Loucy (cell line): ENCODE data around the gene SECTM1.

Experiments used
- H2AFZ ChIP-seq: fragments of 200-600 bp; sonication (generic); 2 replicates; pipeline ENCODE4 v1.6.0; 2016; ENCODE audit warnings: antibody characterized with exemption, mild to moderate bottlenecking, low read length, moderate library complexity
- H3F3A ChIP-seq: fragments of 200-600 bp; 2 replicates; pipeline ENCODE4 v1.6.0; 2016; ENCODE audit warnings: antibody characterized with exemption, low read depth, mild to moderate bottlenecking
- H3K27me3 ChIP-seq: fragments of 200-600 bp; sonication (generic); 2 replicates; pipeline ENCODE4 v1.6.1; 2014; ENCODE audit warnings: low read length, mild to moderate bottlenecking; ENCODE audit not compliant: insufficient read depth, poor library complexity, severe bottlenecking
- H3K36me3 ChIP-seq: fragments of 200-600 bp; sonication (generic); 2 replicates; pipeline ENCODE4 v1.6.1; 2016; ENCODE audit warnings: low read length; ENCODE audit not compliant: insufficient read depth
- H3K4me1 ChIP-seq: fragments of 200-600 bp; sonication (generic); 2 replicates; pipeline ENCODE4 v1.5.1; 2014; ENCODE audit warnings: low read length, mild to moderate bottlenecking; ENCODE audit not compliant: insufficient read depth, poor library complexity, severe bottlenecking
- H3K4me2 ChIP-seq: fragments of 200-600 bp; sonication (generic); 2 replicates; pipeline ENCODE4 v1.6.0; 2014; ENCODE audit warnings: antibody characterized with exemption, low read length, low read depth, mild to moderate bottlenecking; ENCODE audit not compliant: poor library complexity, severe bottlenecking
- H3K4me3 ChIP-seq: fragments of 200-600 bp; sonication (generic); 2 replicates; pipeline ENCODE4 v1.5.1; 2014; ENCODE audit warnings: low read length, mild to moderate bottlenecking, mixed read lengths; ENCODE audit not compliant: poor library complexity, severe bottlenecking
- H3K79me2 ChIP-seq: fragments of 200-600 bp; sonication (generic); 2 replicates; pipeline ENCODE4 v1.6.1; 2014; ENCODE audit warnings: low read length; ENCODE audit not compliant: insufficient read depth
- H3K9ac ChIP-seq: fragments of 200-600 bp; sonication (generic); 2 replicates; pipeline ENCODE4 v1.6.0; 2014; ENCODE audit warnings: mild to moderate bottlenecking, low read depth, low read length, moderate library complexity; ENCODE audit not compliant: poor library complexity, severe bottlenecking
- H3K9me2 ChIP-seq: fragments of 200-600 bp; sonication (generic); replicated peaks from 2 replicates; pipeline ENCODE4 v1.6.1; 2016; ENCODE audit warnings: low read depth, low read length, mixed read lengths
- H3K9me3 ChIP-seq: fragments of 200-600 bp; sonication (generic); 2 replicates; pipeline ENCODE4 v1.6.1; 2014; ENCODE audit warnings: mild to moderate bottlenecking, antibody characterized with exemption, low read length, low read depth; ENCODE audit not compliant: insufficient read depth
- H4K20me1 ChIP-seq: fragments of 200-600 bp; sonication (generic); 2 replicates; pipeline ENCODE4 v1.6.0; 2014; ENCODE audit warnings: antibody characterized with exemption, low read length, mild to moderate bottlenecking; ENCODE audit not compliant: insufficient read depth, poor library complexity, severe bottlenecking
- CTCF ChIP-seq: fragments of 200-600 bp; sonication (generic); conservative IDR thresholded peaks from 2 replicates; pipeline ENCODE4 v1.5.1; 2014; ENCODE audit warnings: mild to moderate bottlenecking, antibody characterized with exemption, low read length
- EZH2phosphoT487 ChIP-seq: fragments of 200-600 bp; IDR thresholded peaks from 2 replicates; pipeline ENCODE4 v1.6.1; 2018; ENCODE audit warnings: antibody characterized with exemption, mild to moderate bottlenecking, moderate library complexity, borderline replicate concordance

The SECTM1 gene

DNA sequence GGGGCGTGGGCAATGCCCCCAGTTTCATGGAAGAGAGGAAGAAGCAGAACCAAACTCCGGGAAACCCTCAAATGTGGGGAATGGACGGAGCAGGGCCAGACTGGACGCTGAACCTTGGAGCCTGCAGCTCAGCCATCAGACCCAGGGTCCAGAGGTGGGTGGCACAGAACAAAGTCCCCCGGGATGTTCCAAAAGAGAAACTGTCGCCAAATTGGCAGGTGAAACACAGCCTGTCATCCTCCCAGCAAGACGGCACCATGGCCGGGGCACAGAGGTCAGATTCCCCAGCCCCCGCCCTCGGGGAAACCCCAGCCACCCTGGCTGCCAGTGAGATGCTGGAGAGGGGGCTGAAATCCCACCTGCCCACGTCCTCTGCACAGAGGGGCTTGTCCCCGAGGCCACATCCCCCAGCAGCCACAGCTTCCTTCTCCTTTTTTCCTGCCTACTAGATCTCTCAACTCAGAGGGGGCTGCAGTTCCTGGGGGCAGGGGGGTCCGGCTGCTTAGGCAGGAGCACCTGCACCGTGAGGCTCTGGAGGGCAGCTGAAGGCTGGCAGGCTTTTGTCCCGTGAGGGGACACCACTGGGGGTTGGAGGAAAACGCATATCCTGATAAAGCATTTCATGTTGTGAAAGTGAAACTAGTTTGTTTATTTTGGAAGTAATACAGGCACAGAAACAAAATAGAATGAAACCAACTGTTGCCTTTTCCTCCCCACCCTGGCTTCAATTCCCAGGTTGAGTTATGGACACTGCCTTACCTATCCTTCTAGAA, 1.2 kb upstream of the SECTM1 start:
- no peaks in the 10 kb centered on the region for H3K27me3 ChIP-seq
- peak overlapping the region; percentile 93 for H2AFZ ChIP-seq
- no peaks in the 10 kb centered on the region for H3K9me3 ChIP-seq
- H3K4me1 ChIP-seq: peaks cover 31% of the 10 kb centered on the region
- H3F3A ChIP-seq: no peaks in the 10 kb centered on the region; the same call in 1 of the 2 replicates
- H3K9ac ChIP-seq: peak overlapping the region; percentile 66
- no peaks in the 10 kb centered on the region for H3K36me3 ChIP-seq
- TF ChIP-seq EZH2phosphoT487 (no peak), CTCF (no peak)
- peak overlapping the region; percentile 78 for H3K4me2 ChIP-seq
- peak overlapping the region; percentile 71 for H3K4me3 ChIP-seq
- H3K79me2 ChIP-seq: no peaks in the 10 kb centered on the region
- H3K9me2 ChIP-seq: no peaks in the 10 kb centered on the region
- H4K20me1 ChIP-seq: no peaks in the 10 kb centered on the region

DNA sequence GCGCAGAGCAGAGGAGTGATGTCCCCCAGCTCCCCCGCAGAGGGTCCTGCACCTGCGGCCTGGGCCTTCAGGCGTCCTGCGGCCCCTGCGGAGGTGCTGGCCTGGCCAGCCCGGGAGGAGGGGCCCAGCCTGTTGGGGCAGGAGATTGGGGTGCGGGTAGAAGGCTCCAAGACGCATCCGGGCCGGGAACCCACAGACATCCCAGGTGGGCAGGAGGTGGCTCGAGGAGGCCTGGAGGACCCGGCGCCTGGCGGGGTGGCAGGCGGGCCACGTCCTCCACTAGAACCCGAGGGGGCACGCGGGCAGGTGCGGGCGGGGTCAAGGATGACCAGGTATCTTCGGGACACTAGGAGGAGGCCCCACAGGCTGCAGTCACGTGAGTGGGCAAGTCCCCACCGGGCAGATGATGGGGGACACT, 647 bp upstream of the SECTM1 start:
- no peak overlapping the region for H2AFZ ChIP-seq
- H3K4me1 ChIP-seq: peaks cover 31% of the 10 kb centered on the region
- no peaks in the 10 kb centered on the region; the same call in 1 of the 2 replicates for H3F3A ChIP-seq
- no peaks in the 10 kb centered on the region for H3K9me2 ChIP-seq
- H3K27me3 ChIP-seq: no peaks in the 10 kb centered on the region
- peak overlapping the region; percentile 78 for H3K4me2 ChIP-seq
- peak overlapping the region; percentile 71 for H3K4me3 ChIP-seq
- H3K36me3 ChIP-seq: no peaks in the 10 kb centered on the region
- H3K79me2 ChIP-seq: no peaks in the 10 kb centered on the region
- H3K9me3 ChIP-seq: no peaks in the 10 kb centered on the region
- H4K20me1 ChIP-seq: no peaks in the 10 kb centered on the region
- peak overlapping the region; percentile 66 for H3K9ac ChIP-seq
- TF ChIP-seq CTCF: no peak
- no peak for TF ChIP-seq EZH2phosphoT487

- Histone ChIP-seq H3K36me3 (no peaks in the 10 kb centered on the region), H3F3A (no peaks in the 10 kb centered on the region; the same call in 1 of the 2 replicates), H4K20me1 (no peaks in the 10 kb centered on the region), H3K9ac (peak overlapping the region; percentile 21), H3K9me3 (no peaks in the 10 kb centered on the region), H3K4me1 (peaks cover 31% of the 10 kb centered on the region), H3K4me3 (peak overlapping the region; percentile 59), H3K79me2 (no peaks in the 10 kb centered on the region), H3K4me2 (peak overlapping the region; percentile 48), H2AFZ (peak overlapping the region; percentile 40), H3K9me2 (no peaks in the 10 kb centered on the region), H3K27me3 (no peaks in the 10 kb centered on the region)
- TF ChIP-seq EZH2phosphoT487: no peak
- TF ChIP-seq CTCF: no peak
Observed at GRCh38 chr17:82332669-82333278, 792 bp downstream of the SECTM1 start.
